HG02763 (cell line): ENCODE data around the gene TLL1.

ENCODE experiments used
- ATAC-seq: cut with Tn5 transposase; IDR thresholded peaks from one replicate; pipeline ENCODE4 v1.9.1; 2021; ENCODE audit warnings: mild to moderate bottlenecking, moderate library complexity; ENCODE audit not compliant: unreplicated experiment

The TLL1 gene

DNA sequence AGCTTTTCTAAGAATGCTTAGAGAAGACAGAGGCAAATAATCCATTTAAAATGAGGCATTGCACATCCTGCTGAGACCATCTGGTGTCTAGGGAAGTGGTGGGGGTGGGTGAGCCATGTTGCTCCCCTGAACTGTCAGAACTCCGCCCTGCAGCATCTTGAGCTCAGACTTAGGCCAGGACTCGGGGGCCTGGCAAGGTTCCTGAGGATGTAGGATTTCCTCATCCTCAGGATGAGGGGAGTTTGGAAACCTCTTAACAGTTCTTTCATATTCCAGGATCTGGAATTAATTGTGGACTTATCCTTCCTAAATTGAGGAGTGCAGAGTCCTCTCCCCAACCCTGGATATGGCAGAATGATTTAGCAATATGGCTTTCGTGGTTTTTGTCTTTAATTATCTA lies 6.6 kb downstream of the TLL1 start:
- ATAC-seq = no peak

DNA sequence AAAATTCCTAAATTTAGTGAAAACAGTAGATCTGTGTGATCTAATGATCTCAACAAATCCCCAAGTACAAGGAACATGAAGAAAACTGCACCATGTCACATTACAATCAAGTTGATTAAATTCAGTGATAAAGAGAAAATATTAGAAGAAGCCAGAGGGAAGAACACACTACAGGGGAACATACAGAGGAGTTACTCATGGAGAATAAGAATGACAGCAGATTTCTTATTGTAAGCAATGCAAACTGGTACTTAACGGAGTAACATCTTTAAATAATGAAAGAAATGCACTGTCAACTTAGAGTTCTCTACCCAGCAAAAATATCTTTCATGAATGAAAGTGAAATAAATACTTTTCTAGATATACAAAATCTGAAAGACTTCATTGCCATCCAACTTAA lies 21.1 kb downstream of the TLL1 start:
- ATAC-seq = no peak

DNA sequence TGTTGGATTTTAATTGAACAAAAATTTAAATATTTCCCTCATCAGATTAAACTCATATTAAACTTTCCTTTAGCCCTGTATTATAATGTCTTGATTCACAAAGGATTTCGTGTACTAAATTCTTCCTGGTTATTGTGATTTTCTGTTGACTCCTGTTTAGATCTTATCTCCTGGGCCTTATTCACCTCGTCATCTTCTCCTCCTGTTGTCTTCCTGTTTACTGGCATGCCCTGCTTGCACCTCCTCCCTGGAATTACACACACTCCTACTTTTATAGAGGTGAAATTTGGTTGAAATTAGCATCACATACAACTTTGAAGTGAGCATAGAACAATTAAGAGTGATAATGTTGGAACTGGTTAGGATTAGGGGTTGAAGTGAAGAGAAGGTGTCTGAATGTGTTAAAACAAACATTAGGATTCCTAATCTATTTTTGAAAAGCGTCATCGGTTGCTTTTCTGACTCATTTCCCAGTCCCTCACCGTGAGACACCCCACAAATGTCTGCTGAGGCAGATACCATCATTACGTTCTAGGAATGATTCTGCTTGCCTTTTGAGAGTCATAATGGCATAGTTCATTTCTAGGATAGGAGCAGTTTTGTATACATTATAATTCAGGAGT lies 32.5 kb downstream of the TLL1 start:
- no peak for ATAC-seq

DNA sequence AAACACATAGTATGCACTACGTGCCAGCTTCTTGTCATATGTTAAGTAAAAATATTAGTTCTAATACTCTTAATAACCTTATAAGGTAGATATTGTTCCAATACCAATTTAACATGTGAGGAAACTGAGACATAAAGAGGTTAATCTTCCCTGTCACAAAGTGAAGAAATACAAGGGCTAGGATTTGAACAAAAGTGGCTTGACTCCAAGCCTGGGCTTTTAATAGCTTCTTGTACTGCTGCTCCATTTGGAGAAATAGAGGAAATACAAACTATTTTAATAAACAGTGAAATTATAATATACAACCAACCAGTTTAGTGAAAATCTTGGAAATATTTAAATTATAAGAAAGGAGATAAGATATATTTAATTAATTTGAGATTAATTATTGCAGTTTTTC lies 33.2 kb downstream of the TLL1 start:
- no peak for ATAC-seq

DNA sequence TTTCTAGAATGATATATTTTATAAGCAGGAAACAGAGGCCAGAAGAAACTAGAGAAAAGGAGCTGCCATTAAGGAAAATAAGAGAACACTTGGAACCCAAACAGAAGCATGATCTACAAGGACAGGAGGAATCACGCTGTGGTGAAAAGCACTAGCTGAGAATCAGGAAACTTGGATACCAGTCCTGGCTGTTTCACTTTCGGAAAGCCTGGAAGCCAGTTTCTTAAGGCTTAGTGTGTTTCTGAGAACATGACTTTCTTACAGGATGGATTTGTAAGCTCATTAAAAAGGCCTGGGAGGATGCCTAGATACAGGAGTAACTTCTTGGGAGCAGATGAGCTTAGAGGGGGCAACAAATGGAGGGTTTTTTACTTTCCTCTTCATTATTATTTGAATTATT lies 36.9 kb downstream of the TLL1 start:
- ATAC-seq = no peak

DNA sequence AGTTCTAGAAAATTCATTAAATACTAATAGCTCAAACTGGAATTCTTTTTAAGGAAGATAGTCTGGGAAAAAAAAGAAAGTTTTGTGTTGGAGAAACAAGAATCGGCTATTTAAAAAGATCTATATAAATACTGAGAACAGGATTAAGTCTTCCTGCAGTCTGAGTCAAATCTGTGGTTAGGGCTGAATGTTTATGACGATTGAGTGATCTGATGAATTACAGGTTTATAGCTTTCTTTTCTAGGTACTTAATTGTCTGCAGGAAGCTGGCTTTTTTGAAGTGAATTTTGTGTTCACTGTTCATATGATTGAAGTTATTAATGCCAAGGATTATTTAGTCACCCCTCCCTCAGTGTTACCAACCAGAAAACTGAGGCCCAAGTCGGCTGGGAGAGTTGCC lies 42.2 kb downstream of the TLL1 start:
- ATAC-seq = no peak

DNA sequence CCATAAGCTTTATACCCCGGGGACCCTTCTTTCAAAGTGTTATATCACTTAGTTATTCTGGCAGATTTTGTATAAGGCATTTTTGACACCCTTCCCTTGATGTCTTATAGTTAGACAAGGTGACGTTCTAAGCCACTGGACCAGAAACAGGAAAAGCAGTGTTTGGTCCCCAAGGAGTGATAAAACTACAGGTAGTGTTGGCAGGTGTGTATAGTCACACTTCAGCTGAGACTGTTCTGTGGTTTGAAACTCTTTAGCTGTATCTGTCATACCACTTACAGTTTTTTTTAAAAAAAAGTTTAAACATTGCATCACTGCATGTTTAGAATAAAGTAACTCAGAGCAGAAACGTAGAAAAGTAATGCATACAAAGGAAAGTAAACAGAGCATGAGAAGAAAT lies 48.5 kb downstream of the TLL1 start:
- no peak for ATAC-seq

DNA sequence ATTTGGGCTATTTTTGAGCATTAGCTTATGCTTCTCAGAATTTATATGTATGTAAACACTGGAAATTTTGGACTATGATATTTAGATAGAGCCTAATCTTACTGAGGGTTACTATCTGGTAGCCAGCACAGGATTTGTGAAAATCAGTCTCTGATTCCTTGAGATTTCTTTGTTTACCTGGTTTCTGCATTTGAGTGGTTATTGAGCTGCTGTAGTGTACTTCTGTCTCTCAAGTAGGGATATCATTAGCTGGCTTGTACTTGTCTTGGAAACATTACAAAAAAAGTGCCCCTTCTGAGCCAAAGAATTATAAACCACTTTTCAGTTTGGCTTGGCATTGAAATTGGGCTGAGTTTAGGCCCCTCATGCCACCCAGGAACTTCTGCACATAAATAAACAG lies 49.7 kb downstream of the TLL1 start:
- no peak for ATAC-seq

DNA sequence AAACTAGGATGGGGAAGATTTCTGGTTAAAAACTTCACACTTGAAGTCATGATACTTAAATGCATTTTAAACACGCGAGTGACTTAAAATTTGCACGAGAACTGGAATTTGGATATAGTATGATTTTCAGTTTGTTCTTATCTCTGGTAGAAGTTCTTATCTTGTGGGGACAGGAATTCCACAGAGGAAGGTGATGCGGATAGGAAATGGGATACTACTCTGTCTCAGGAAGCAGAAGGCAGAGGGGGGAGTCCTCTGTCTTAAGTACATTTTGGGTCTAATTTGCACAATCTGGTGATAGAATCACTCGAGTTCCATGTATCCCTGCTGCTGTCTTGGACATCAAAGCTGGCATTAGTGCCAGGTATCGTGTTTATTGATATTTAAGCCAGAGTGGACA lies 53.3 kb downstream of the TLL1 start:
- no peak for ATAC-seq

DNA sequence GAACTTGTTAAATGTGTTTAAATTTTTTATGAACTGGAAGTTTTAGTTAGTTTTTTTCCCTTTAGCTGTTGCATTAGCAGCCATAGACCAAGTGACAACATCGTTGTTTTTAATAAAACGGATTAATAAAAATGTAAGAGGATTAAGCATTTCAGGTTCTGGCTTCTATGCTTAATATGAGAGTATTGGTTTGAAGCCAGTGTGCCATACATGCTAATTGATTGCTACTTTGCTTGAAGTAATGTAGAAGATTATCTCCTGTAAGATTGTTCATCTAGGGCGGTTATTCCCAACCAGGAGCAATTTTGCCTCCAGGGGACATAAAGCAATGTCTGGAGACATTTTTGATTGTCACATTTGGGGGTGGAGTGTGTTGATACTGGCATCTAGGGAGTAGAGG lies 54.3 kb downstream of the TLL1 start:
- ATAC-seq = no peak

DNA sequence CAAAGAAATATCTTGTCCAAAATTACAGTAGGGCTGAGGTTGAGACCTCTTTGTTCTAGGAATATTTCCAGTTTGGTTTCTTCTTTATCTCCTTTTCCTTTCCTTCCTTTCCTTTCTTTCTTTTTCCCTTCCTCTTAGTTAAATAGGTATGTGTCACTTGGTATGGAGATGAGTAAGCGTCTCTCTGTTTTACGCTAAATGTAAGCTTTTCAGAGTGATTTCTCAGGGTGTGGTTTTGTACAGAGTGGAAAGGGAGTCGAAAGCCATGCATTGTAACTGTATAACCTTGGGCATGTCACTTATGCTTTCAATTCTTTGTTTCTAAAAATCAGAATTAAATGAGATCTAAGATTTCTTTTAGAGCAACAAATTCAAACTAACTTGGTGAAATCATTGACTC lies 54.8 kb downstream of the TLL1 start:
- ATAC-seq = no peak

DNA sequence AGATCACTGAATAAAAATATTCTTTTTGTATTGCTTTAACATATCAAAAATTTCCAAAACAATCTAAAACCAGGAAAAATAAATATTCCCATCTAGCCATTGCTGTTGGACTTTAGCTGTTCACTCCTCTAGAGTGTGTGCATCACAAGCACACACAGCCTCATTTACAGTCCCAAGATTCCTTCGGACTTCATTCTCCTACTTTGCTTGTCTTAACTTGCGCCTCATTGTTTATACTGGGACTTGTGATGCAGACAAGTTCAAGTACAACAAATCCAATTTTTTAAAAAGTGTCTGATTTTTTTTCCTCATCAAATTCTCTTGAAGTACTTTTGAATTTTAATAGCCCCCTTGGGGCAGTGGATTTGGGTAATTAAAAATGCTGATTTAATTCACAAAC lies 55.6 kb downstream of the TLL1 start:
- no peak for ATAC-seq

DNA sequence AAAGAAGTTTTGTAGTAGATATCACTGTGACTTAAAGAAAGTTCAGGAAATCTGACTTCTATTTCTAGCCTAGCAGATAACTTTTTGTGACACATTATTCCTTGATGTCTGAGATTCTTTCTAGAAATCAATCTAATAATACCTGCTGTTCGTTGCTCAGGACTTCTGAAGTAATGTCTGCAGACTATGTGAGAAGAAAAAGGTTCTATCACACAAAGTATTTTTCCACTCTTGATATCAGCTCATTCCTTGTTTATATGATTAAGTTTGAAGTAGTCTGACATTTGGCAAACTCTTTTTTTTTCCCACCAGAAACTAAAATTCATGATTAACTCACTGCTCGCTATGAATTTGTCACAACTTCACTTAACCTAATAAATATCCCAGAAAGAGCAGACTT lies 56.6 kb downstream of the TLL1 start:
- ATAC-seq = no peak

DNA sequence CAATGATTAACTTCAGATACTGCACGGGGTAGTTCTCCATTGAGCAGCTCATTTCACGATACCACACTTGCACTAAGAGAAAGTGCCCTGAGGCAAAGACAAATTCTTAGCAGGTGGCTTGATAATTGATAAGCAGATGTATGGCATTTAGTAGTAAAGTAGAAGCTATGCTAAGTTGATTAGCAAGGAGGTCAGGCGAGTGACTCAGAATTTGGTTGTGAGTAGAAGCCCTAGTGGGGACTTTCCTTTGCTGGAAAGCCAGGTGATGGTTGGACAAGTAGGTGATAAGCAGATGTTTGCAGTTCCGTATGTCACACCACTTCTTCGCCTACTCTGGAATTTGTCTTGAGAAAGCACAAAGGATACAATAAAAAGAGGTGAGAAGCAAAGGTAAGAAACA lies 58.7 kb downstream of the TLL1 start:
- ATAC-seq = no peak

DNA sequence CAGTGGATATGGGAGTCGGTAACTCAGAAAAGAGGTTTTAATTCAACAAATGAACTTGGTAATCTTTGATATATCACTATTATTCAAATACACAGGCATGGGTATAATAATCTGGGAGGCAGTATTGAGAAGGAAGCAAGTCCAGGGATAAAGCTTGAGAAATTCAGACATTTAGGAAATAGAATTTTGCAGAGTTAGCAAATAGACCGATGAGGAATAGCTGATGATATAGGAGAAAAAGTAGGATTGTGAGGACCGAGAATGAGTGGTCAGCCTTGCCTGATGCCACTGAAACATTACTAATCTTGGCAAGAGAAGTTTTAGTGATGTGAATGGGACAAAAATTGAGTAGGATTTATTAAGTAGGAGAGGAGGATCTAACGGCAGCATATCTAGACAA lies 71.9 kb downstream of the TLL1 start:
- no peak for ATAC-seq

DNA sequence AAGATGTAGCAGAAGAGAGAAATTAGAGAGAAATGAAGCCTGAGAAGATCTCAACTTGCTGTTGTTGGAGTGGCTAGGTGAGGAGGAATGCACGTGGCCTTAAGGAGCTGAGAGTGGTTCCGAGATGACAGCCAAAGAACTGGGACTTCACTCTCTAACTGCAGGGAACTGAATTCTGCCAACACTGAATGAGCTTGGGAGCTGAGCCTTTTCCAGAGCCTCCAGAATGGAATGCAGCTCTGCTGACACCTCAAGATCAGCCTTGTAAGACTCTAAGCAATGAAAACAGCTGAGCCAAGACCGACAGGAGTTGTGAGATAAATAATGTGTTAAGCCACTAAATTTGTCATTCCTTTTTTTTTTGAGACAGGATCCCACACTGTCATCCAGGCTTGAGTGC lies 73.0 kb downstream of the TLL1 start:
- no peak for ATAC-seq

DNA sequence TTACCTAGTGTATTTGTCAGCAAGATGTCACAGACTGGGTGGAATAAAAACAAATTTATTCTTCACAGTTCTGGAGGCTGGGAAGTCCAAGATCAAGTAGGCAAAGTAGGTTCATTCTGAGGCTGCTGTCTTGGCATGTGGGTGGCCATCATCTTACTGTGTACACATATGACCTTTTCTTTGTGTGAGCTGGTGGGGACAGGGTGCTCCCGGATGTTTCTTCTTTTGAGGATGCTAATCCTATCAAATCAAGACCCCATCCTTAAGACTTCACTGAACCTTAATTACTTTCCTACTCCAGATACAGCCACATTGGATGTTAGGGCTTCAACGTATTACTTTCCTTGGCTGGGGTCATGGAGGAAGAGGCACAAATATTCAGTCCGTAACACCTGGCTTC lies 74.0 kb downstream of the TLL1 start:
- ATAC-seq = no peak

DNA sequence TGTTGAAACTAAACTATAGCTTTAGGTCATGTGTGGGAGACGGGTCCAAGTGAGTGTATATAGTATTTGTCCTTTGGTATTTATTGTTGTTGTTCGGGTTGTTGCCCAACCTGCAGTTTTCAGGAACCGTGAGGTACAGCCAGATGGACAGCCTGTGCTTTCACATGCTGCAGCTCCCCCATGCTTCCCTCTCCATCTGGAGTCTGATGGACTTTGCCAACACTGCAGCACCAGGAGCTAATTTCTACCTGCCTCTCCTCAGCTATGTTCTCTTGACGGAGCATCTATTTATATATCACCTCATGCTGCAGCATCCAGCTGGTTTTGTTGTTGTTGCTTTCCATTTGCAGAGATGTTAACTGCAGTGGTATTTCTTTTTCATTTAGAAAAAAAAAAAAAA lies 80.1 kb downstream of the TLL1 start:
- no peak for ATAC-seq

DNA sequence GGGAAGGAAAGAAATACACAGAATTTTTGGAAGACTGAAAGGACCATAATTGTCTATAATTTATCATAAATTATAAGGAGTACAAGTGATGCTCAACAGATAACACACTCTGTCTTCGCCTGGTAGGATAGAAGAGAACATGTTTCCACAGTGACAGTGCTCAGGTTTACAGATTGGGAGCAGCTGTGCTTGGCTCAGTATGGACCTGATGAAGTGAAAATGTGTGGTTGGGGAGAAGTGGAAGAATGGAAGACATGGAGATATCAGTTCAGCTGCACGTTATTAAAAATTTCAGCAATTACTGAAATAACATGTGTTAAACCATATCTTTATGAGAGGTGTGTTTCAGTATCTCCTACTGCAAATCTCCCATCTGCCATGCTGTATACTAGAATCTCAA lies 90.6 kb downstream of the TLL1 start:
- ATAC-seq = no peak

DNA sequence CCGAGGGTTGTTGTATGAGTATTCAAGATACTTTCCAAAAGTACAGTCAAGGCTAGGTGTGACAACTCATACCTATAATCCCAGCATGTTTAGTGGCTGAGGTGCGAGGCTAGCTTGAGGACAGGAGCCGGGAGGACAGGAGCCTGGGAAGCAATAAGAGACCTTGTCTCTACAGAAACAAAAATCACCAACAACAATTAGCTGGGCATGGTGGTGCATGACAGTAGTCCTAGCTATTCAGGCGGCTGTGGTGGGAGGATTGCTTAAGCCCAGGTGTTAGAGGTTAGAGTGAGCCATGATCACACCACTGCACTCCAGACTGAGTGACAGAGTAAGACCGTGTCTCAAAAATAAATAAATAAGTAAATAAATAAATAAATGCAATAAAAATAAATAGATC lies 91.6 kb downstream of the TLL1 start:
- no peak for ATAC-seq

DNA sequence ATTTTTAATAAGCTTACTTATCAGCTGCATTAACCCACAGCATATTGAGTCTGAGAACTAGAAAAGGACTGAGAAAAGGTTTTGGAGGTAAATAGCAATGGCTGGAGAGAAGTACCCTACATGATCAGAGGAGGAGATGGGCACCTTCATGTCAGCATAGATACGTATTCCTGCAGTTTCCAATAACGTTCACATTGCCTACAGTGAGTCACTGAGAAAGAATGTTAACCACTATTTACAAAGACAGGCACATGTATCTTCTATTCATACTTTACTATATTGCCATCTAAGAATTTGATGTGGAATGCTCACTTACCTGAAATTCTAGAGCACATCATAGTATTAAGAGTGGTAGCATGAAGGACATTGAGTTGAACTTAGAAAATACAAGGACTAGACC lies 92.5 kb downstream of the TLL1 start:
- ATAC-seq = no peak

DNA sequence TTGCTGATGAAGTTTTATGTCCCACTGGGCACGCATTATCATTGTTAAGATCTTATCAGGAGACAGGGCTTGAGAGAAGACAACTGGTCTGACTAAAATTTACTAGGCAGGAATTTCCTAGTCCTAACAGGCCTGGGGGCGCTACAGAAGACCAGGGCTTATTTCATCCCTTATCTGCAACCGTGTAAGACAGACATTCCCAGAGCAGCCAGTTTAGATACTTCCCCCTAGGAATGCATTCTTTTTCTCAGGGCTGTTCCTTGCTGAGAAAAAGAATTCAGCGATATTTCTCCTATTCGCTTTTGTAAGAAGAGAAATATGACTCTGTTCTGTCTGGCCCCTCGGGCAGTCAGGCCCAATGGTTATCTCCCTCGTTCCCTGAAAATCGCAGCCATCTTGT lies 93.8 kb downstream of the TLL1 start:
- ATAC-seq = no peak

DNA sequence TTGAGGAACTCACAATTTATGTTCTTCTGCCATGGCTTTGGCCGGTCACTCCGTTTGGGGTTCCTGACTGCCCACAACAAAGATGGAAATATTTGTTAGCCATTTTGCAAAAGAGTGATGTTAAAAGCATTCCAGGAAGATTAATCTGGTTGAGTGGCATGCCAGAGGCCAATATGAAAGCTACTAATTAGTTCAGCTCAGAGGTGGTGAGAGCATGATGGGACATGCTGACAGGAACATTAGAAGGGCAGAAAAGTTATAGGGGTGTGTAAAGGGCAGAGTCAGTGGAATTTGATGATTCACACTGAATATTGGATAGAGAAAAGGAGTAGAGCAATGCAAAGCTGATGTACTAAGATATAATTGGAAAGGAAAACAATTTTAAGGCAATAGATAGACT lies 94.4 kb downstream of the TLL1 start:
- no peak for ATAC-seq
